ENCODE measurements around the gene SLC45A2. TPM values are rescaled to one million over a fixed set of nuclear protein-coding genes. Genes with fewer than 3 reads are reported as not detected.

The SLC45A2 gene
- polyA plus RNA-seq, 1 donor from 2014 or later: 1.2 TPM

DNA sequence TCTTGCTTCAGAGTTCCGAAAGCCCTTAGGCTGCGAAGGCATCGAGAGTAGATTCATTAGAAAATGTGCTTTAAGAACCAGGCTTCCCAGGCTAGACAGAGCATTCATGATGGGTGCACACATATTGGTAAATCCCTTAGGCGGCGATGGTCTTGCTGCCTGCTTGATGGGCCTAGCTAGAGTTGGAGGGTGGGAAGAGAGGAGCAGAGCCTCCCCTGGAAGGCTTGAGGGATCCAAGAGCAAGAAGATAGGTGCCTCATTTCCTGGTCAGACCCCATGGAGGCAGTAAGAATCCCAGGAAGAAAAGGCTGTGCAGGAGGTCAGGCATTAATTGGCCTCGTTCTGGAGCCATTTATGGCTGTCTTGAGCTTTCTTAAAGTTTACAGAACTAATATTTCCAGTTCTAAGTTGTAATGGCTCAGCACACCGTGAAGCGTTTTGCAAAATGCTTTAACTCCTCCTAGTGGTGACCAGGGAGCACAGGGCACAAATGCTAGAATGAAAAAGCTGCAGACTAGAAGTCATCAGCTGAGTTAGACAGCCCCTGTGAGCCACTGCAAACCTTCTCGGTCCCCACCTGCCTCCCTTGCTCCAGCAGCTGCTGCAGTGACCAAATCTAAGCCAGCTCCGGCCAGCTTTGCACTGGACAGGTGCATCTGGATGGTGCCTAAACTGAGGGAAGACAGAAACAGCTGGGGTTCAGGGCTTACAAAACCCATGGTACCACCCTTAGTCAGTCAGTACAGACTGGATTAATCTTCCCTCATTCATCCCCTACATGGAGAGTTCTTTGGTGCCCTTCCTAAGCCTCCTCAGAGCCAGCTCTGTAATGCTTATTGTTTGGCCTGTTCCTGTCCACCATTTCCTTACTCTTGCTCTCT is 14.7 kb downstream of the SLC45A2 start:
- Histone ChIP-seq H3K9me2 (ENCODE audit: insufficient read depth, low read length) (no peaks in the 10 kb centered on the region), H3K9me3 (ENCODE audit: low read length) (no peaks in the 10 kb centered on the region), H3K79me2 (replicated peaks; ENCODE audit: insufficient read depth, low read length) (no peaks in the 10 kb centered on the region), H3K36me3 (ENCODE audit: insufficient read depth, low read length) (no peaks in the 10 kb centered on the region), H4K20me1 (ENCODE audit: insufficient read depth) (no peaks in the 10 kb centered on the region), H3K4me3 (ENCODE audit: low read length) (no peak overlapping the region), H3K9ac (ENCODE audit: low read length) (no peak overlapping the region), H3F3A (ENCODE audit: insufficient read depth, low read length, poor library complexity, severe bottlenecking) (no peaks in the 10 kb centered on the region), H3K27ac (ENCODE audit: low read length) (no peak overlapping the region), H3K4me2 (ENCODE audit: low read length) (no peak overlapping the region), H2AFZ (ENCODE audit: low read depth, low read length) (no peak overlapping the region), H3K27me3 (ENCODE audit: insufficient read depth, low read depth, low read length) (no peaks in the 10 kb centered on the region)
- TF ChIP-seq RAD21 (conservative IDR thresholded peaks at IDR 0.05) (peak; percentile 38), TAF1 (IDR thresholded peaks at IDR 0.05; ENCODE audit: low read depth) (no peak)

GRCh38 chr5:33968211-33969005 is 16.1 kb downstream of the SLC45A2 start:
- Histone ChIP-seq H3F3A (ENCODE audit: insufficient read depth, low read length, poor library complexity, severe bottlenecking) (no peaks in the 10 kb centered on the region), H3K27me3 (ENCODE audit: insufficient read depth, low read depth, low read length) (no peaks in the 10 kb centered on the region), H4K20me1 (ENCODE audit: insufficient read depth) (no peaks in the 10 kb centered on the region), H3K4me2 (ENCODE audit: low read length) (no peak overlapping the region), H3K9me2 (ENCODE audit: insufficient read depth, low read length) (no peaks in the 10 kb centered on the region), H3K9me3 (ENCODE audit: low read length) (no peaks in the 10 kb centered on the region), H3K36me3 (ENCODE audit: insufficient read depth, low read length) (no peaks in the 10 kb centered on the region), H3K4me3 (ENCODE audit: low read length) (no peak overlapping the region), H3K9ac (ENCODE audit: low read length) (no peak overlapping the region), H3K27ac (ENCODE audit: low read length) (no peak overlapping the region), H2AFZ (ENCODE audit: low read depth, low read length) (no peak overlapping the region), H3K79me2 (replicated peaks; ENCODE audit: insufficient read depth, low read length) (no peaks in the 10 kb centered on the region)
- no peak for TF ChIP-seq RAD21 (conservative IDR thresholded peaks at IDR 0.05)
- TF ChIP-seq SMC3 (conservative IDR thresholded peaks at IDR 0.05; ENCODE audit: poor library complexity): no peak
- no peak for TF ChIP-seq EP300 (conservative IDR thresholded peaks at IDR 0.05; ENCODE audit: poor library complexity, severe bottlenecking)
- no peak for TF ChIP-seq MXI1 (conservative IDR thresholded peaks at IDR 0.05; ENCODE audit: poor library complexity, severe bottlenecking)
- no peak for TF ChIP-seq CTCF (IDR thresholded peaks at IDR 0.05; ENCODE audit: poor library complexity, severe bottlenecking)
- TF ChIP-seq, protein P1, sequence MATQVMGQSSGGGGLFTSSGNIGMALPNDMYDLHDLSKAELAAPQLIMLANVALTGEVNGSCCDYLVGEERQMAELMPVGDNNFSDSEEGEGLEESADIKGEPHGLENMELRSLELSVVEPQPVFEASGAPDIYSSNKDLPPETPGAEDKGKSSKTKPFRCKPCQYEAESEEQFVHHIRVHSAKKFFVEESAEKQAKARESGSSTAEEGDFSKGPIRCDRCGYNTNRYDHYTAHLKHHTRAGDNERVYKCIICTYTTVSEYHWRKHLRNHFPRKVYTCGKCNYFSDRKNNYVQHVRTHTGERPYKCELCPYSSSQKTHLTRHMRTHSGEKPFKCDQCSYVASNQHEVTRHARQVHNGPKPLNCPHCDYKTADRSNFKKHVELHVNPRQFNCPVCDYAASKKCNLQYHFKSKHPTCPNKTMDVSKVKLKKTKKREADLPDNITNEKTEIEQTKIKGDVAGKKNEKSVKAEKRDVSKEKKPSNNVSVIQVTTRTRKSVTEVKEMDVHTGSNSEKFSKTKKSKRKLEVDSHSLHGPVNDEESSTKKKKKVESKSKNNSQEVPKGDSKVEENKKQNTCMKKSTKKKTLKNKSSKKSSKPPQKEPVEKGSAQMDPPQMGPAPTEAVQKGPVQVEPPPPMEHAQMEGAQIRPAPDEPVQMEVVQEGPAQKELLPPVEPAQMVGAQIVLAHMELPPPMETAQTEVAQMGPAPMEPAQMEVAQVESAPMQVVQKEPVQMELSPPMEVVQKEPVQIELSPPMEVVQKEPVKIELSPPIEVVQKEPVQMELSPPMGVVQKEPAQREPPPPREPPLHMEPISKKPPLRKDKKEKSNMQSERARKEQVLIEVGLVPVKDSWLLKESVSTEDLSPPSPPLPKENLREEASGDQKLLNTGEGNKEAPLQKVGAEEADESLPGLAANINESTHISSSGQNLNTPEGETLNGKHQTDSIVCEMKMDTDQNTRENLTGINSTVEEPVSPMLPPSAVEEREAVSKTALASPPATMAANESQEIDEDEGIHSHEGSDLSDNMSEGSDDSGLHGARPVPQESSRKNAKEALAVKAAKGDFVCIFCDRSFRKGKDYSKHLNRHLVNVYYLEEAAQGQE (IDR thresholded peaks at IDR 0.05; ENCODE audit: borderline replicate concordance): no peak
- no peak for TF ChIP-seq TAF1 (IDR thresholded peaks at IDR 0.05; ENCODE audit: low read depth)
- no peak for TF ChIP-seq EZH2 (IDR thresholded peaks at IDR 0.05; ENCODE audit: borderline replicate concordance, insufficient read depth, low read length, poor library complexity, severe bottlenecking)
- no peak for TF ChIP-seq POLR2AphosphoS5 (IDR thresholded peaks at IDR 0.05)

All from neural cell (in vitro differentiated cells).